ENCODE data around the gene LCLAT1.

- no peak for TF ChIP-seq EZH2 (IDR thresholded peaks at IDR 0.05; ENCODE audit: borderline replicate concordance, low read depth, low read length, severe bottlenecking)
- no peak for TF ChIP-seq CTCF (IDR thresholded peaks at IDR 0.05; ENCODE audit: borderline replicate concordance, extremely low read depth, low read length, poor library complexity, severe bottlenecking)
These were observed 6.0 kb upstream of the LCLAT1 start for GRCh38 chr2:30441023-30441422.

Measured in DND-41 (cell line).